Urothelium cell line (cell line): ENCODE data around the gene ZNF610.

Source experiments
- DNase-seq: peaks from one replicate; pipeline ENCODE4 v3.0.0; 2011; ENCODE audit warnings: low spot score, mixed read lengths
- FAIRE-seq: peaks from 2 replicates; lab custom pipeline; 2011; peaks lifted over from hg19 to GRCh38; lab: Jason Lieb, UNC

ZNF610 gene

GRCh38 chr19:52397310-52398080 lies 61.5 kb downstream of the ZNF610 start, which contains the start of gene ZNF528:
ZNF528 (plus strand) TSS chr19:52397849; CDS start chr19:52402014, 4,165 bp downstream.
- DNase-seq (peak; percentile 98), FAIRE-seq (peak; percentile 63)

- peak; percentile 38 for DNase-seq
- FAIRE-seq: no peak
Observed at GRCh38 chr19:52398081-52398441, 62.0 kb downstream of the ZNF610 start.

- DNase-seq (no peak), FAIRE-seq (no peak)
Observed at GRCh38 chr19:52410276-52410675, 74.2 kb downstream of the ZNF610 start.

- FAIRE-seq (no peak), DNase-seq (no peak)
Observed at GRCh38 chr19:52415711-52416110, 79.7 kb downstream of the ZNF610 start.
